ENCODE measurements around the gene GAK. TPM values are rescaled to one million over a fixed set of nuclear protein-coding genes. Genes with fewer than 3 reads are reported as not detected.
"Not testable (repeated sequence)": the region's sequence is repeated elsewhere in the genome, so short reads cannot be mapped to it uniquely, and the experiment has no call there.

The GAK gene
- total RNA-seq (30.4 TPM), polyA plus RNA-seq (ENCODE audit: insufficient read depth in 1 of 8, insufficient read length in 8 of 8, low replicate concordance in 1 of 8) (10 to 100 TPM; 26.4 to 44.0 (median 35.2) TPM)
- long read RNA-seq, donor 1, partial matches to known transcripts = 0 of 1 reads
- long read RNA-seq, donor 1, other reads (novel, unspliced or antisense) = 0 of 1 reads
- long read RNA-seq, donor 2, partial matches to known transcripts = 0 of 1 reads
- long read RNA-seq, donor 2, other reads (novel, unspliced or antisense) = 0 of 1 reads
- long read RNA-seq, donor 3, partial matches to known transcripts = 5 of 5 reads
- long read RNA-seq, donor 3, other reads (novel, unspliced or antisense) = 0 of 5 reads
- long read RNA-seq, donor 4, partial matches to known transcripts = 0 of 1 reads
- long read RNA-seq, donor 4, other reads (novel, unspliced or antisense) = 0 of 1 reads
- long read RNA-seq, donor 5, partial matches to known transcripts = 5 of 6 reads
- long read RNA-seq, donor 5, other reads (novel, unspliced or antisense) = 0 of 6 reads
- long read RNA-seq, donor 6, full-length matches to known transcripts = 3 of 3 reads
- long read RNA-seq, donor 6, partial matches to known transcripts = 0 of 3 reads
- long read RNA-seq, donor 6, other reads (novel, unspliced or antisense) = 0 of 3 reads
- long read RNA-seq, donor 7 = 0 reads
- long read RNA-seq, donor 8, partial matches to known transcripts = 0 of 3 reads
- long read RNA-seq, donor 8, other reads (novel, unspliced or antisense) = 0 of 3 reads
- long read RNA-seq, donor 9, partial matches to known transcripts = 0 of 2 reads
- long read RNA-seq, donor 9, other reads (novel, unspliced or antisense) = 0 of 2 reads
- long read RNA-seq, donor 10, full-length matches to known transcripts = 2 of 2 reads
- long read RNA-seq, donor 10, partial matches to known transcripts = 0 of 2 reads
- long read RNA-seq, donor 10, other reads (novel, unspliced or antisense) = 0 of 2 reads
- long read RNA-seq, donor 11, partial matches to known transcripts = 0 of 1 reads
- long read RNA-seq, donor 11, other reads (novel, unspliced or antisense) = 0 of 1 reads

GRCh38 chr4:931960-932712 is at the start of gene GAK, which contains the start of gene TMEM175:
Gene GAK (minus strand): TSS chr4:932316. CDS start chr4:932187, 129 bp downstream.
Gene TMEM175 (plus strand): TSS chr4:932460. CDS start chr4:947740, 15,280 bp downstream.
- Histone ChIP-seq H3K9me3 (replicated peaks; ENCODE audit: control insufficient read depth, low read depth, low read length) (no peaks in the 10 kb centered on the region), H3K36me3 (ENCODE audit: control insufficient read depth, insufficient read depth, low read length) (no peaks in the 10 kb centered on the region), H3K4me1 (ENCODE audit: control insufficient read depth, insufficient read depth, low read length) (peaks cover 18% of the 10 kb centered on the region), H3K27ac (ENCODE audit: low read length) (peak within 1 kb of the TSS; percentile 72), H3K4me3 (ENCODE audit: low read length) (peak within 1 kb of the TSS; percentile 91), H3K27me3 (ENCODE audit: control insufficient read depth, insufficient read depth, low read length) (no peaks in the 10 kb centered on the region)
- WGBS (ENCODE audit: insufficient coverage) = under 1% methylated on average over 99 of the region's 99 CpGs
- peak; percentile 98 for DNase-seq

- WGBS (ENCODE audit: insufficient coverage) = 14% methylated on average over 10 of the region's 20 CpGs
Measured at GRCh38 chr4:978957-979701, 47.0 kb upstream of the GAK start.

GRCh38 chr4:976016-976415 is 43.9 kb upstream of the GAK start:
- no CpG with 5 or more reads among the region's 25 CpGs for WGBS (ENCODE audit: insufficient coverage)
- not testable (repeated sequence) for H3K4me3 ChIP-seq (ENCODE audit: low read length); H3K36me3 ChIP-seq (ENCODE audit: control insufficient read depth, insufficient read depth, low read length); H3K27ac ChIP-seq (ENCODE audit: low read length); H3K27me3 ChIP-seq (ENCODE audit: control insufficient read depth, insufficient read depth, low read length); DNase-seq; H3K9me3 ChIP-seq (replicated peaks; ENCODE audit: control insufficient read depth, low read depth, low read length)
- H3K4me1 ChIP-seq (ENCODE audit: control insufficient read depth, insufficient read depth, low read length) = peaks cover 20% of the 10 kb centered on the region

More at GRCh38 chr4:978957-979701, 47.0 kb upstream of the GAK start:
- H3K27ac ChIP-seq (ENCODE audit: low read length) = no peak overlapping the region
- no peak overlapping the region for H3K4me3 ChIP-seq (ENCODE audit: low read length)
- H3K27me3 ChIP-seq (ENCODE audit: control insufficient read depth, insufficient read depth, low read length) = peaks cover 3% of the 10 kb centered on the region
- peaks cover 4% of the 10 kb centered on the region for H3K4me1 ChIP-seq (ENCODE audit: control insufficient read depth, insufficient read depth, low read length)
- H3K36me3 ChIP-seq (ENCODE audit: control insufficient read depth, insufficient read depth, low read length) = no peaks in the 10 kb centered on the region
- no peak for DNase-seq
- no peaks in the 10 kb centered on the region for H3K9me3 ChIP-seq (replicated peaks; ENCODE audit: control insufficient read depth, low read depth, low read length)

- peaks cover 20% of the 10 kb centered on the region for H3K4me1 ChIP-seq (ENCODE audit: control insufficient read depth, insufficient read depth, low read length)
- H3K9me3 ChIP-seq (replicated peaks; ENCODE audit: control insufficient read depth, low read depth, low read length) = no peaks in the 10 kb centered on the region
- peaks cover 10% of the 10 kb centered on the region for H3K27me3 ChIP-seq (ENCODE audit: control insufficient read depth, insufficient read depth, low read length)
- no peak overlapping the region for H3K27ac ChIP-seq (ENCODE audit: low read length)
- no peak overlapping the region for H3K4me3 ChIP-seq (ENCODE audit: low read length)
- H3K36me3 ChIP-seq (ENCODE audit: control insufficient read depth, insufficient read depth, low read length) = no peaks in the 10 kb centered on the region
- WGBS (ENCODE audit: insufficient coverage) = 84% methylated on average over 8 of the region's 9 CpGs
- no peak for DNase-seq
Measured at GRCh38 chr4:974668-975067, 42.6 kb upstream of the GAK start.

- H3K27me3 ChIP-seq (ENCODE audit: control insufficient read depth, insufficient read depth, low read length) = peaks cover 12% of the 10 kb centered on the region
- no peak within 1 kb of the TSS for H3K27ac ChIP-seq (ENCODE audit: low read length)
- H3K4me1 ChIP-seq (ENCODE audit: control insufficient read depth, insufficient read depth, low read length) = peaks cover 16% of the 10 kb centered on the region
- no peaks in the 10 kb centered on the region for H3K36me3 ChIP-seq (ENCODE audit: control insufficient read depth, insufficient read depth, low read length)
- DNase-seq = peak; percentile 91
- H3K4me3 ChIP-seq (ENCODE audit: low read length) = peak within 1 kb of the TSS; percentile 53
- no peaks in the 10 kb centered on the region for H3K9me3 ChIP-seq (replicated peaks; ENCODE audit: control insufficient read depth, low read depth, low read length)
- 18% methylated on average over 119 of the region's 123 CpGs for WGBS (ENCODE audit: insufficient coverage)
Measured at GRCh38 chr4:973431-974397, 41.6 kb upstream of the GAK start, which contains the start of gene DGKQ. Gene DGKQ (minus strand): TSS chr4:973569. CDS start chr4:973482, 87 bp downstream.

- H3K27me3 ChIP-seq (ENCODE audit: control insufficient read depth, insufficient read depth, low read length) = peaks cover 20% of the 10 kb centered on the region
- H3K27ac ChIP-seq (ENCODE audit: low read length) = no peak overlapping the region
- peaks cover 17% of the 10 kb centered on the region for H3K4me1 ChIP-seq (ENCODE audit: control insufficient read depth, insufficient read depth, low read length)
- under 1% methylated on average over 65 of the region's 65 CpGs for WGBS (ENCODE audit: insufficient coverage)
- H3K36me3 ChIP-seq (ENCODE audit: control insufficient read depth, insufficient read depth, low read length) = no peaks in the 10 kb centered on the region
- no peak for DNase-seq
- H3K4me3 ChIP-seq (ENCODE audit: low read length) = peak overlapping the region; percentile 53
- H3K9me3 ChIP-seq (replicated peaks; ENCODE audit: control insufficient read depth, low read depth, low read length) = no peaks in the 10 kb centered on the region
Measured at GRCh38 chr4:972651-973424, 40.7 kb upstream of the GAK start.

GRCh38 chr4:971666-972500 is 39.8 kb upstream of the GAK start:
- no peak for DNase-seq
- 67% methylated on average over 23 of the region's 24 CpGs for WGBS (ENCODE audit: insufficient coverage)
- Histone ChIP-seq H3K36me3 (ENCODE audit: control insufficient read depth, insufficient read depth, low read length) (no peaks in the 10 kb centered on the region), H3K4me3 (ENCODE audit: low read length) (peak overlapping the region; percentile 53), H3K9me3 (replicated peaks; ENCODE audit: control insufficient read depth, low read depth, low read length) (no peaks in the 10 kb centered on the region), H3K27me3 (ENCODE audit: control insufficient read depth, insufficient read depth, low read length) (peaks cover 29% of the 10 kb centered on the region), H3K27ac (ENCODE audit: low read length) (no peak overlapping the region), H3K4me1 (ENCODE audit: control insufficient read depth, insufficient read depth, low read length) (peaks cover 18% of the 10 kb centered on the region)

Measured in muscle of leg (tissue), 16 donors.